HG03558 (cell line): ENCODE data around the gene ACADVL.

Source experiments
- ATAC-seq: cut with Tn5 transposase; IDR thresholded peaks from one replicate; pipeline ENCODE4 v1.9.1; 2021; ENCODE audit warnings: moderate number of reproducible peaks; ENCODE audit not compliant: unreplicated experiment; ENCODE audit errors: extremely low read depth

The ACADVL gene

DNA sequence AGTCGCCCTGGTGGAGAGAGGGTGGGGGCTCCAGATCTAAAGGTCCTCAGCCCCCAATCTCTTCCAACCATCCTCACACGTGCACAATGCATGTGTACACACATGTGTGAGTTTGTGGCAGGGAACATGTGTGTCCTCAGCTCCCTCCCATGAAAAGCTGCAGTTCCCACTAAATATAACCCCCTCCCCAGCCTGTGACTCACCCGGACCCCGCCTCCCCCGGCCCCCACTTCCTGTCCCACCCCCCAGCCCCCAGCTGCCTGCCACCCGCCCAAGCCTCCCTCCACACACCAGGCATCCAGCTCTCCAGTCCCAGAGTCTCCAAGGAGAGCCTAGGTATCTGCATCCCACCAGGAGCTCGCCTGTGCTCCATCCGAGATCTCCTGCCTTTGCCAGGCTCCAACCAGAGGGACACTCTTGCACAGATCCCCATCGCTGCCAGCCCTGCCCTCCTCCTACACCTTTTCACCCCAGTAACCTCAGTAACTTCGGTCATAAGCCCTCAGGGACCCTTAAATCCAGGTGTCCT is 4.0 kb upstream of the ACADVL start:
- no peak for ATAC-seq

DNA sequence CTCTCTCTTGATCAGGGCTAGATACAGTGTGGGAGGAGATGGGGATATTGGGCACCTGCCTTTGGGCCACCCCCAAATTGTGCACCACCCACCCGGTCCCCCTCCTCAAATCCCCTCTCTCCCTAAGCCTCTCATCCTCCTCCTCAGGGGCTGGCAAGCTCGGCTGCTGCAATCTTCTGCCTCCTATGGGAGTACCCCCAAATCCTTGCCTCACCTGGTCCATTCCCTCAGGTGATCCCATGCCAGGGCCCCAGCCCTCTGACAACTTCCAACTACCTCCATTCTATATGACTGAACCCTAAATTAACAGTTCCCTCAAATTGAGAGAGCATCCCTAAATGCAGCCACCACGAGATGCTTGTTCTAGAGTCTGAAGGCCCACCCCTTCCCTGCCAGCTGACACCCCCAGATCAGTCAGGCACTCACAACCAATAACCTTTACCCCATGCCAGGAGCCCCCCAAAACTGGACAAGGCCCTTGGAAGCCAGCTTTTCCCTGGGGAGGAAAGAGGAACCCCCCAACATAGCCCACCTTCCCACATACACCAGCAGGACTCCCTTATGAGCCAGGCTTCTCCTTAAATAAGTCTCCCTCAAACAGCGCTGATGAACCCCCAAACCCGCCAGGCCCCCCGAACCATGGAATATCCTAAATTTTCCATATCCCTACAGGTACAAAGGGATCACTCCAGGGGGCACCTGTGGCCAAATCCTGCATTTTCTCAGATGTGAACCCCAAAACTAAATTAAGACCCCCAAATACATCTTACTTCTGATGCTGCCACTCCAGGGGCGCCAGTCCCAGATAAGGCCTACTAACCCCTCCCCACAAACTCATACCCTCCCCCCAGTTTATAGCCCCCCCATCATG is 3.3 kb upstream of the ACADVL start:
- no peak for ATAC-seq

DNA sequence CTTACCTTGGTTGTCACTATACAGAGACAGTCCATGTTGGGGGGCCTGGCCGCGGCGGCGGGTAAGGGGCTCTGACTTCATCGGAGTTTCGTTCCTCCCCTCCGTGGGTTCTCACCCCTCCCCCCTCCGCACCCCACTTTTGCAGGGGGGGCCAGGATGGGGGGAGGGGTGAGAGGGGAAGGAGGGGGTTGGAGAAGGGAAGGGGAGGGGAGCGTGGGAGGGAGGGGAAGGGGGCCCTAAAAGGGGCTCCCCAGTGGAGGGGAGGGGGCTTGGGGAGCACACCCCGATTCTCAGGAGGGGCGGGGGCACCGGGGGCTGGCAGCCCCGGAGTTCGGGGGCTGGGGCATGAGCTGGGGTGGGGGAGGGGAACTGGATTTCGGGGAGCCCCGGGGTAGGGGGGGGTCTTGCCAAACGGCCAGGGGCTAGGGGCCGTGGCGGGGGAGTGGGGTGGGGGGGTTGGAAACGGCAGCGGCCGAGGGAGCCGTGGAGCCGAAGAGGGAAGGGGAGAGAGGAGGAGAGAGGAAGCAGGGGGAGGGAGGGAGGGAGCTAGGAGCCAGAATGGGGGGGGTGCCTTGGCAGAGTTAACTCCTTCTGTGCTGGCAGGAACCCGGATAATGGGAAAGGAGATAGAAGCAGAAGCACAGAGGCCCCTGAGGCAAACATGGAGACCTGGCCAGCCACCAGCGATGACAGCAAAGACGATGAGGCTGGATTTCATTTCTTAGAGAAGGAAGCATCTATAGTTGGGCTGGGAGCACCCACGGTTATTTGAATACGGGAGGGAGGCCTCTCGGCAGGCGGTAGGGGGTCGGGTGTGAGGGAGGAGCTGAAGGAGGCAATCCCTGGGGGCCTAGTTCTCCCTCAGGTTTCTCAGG is 2.4 kb upstream of the ACADVL start:
- no peak for ATAC-seq

DNA sequence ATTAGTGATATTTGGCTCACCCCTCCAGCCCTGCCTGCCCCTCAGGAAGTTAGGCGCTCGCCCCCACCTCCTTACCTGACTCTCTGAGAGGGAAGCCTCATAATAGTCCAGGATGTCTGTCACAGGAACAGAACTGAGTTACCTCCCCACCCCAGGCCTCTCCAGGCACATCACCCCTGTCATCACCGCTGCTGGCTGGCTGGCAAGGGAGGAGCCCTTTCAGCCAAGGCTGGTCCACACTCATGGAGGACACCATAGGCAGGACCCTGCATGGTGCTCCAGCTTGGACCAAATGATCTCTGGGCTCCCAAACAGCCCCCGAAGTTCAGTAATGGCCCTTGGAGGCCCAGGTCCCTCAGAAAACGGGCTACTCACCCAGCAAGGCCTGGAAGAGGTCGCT is 1.6 kb upstream of the ACADVL start:
- ATAC-seq, result no peak

DNA sequence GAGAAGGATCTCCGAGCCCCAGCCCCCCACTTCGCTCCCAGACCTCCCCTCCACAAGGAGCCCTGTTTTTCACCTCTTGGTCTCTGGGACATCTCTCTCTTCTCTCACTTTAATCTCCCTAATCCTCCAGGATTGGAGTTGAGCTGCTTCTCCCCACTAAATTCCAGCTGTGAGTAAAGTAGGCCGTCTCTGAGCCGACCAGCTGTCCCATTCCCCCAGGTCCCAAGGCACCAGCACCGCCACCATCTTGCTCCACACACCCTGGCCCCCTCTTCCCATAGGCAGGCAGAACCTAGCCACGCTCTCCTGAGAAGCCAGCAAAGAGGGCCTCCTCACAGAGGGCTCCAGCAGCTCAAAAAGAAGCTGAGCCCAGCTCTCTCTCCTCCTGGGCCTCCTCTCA is 980 bp upstream of the ACADVL start:
- ATAC-seq, result no peak

DNA sequence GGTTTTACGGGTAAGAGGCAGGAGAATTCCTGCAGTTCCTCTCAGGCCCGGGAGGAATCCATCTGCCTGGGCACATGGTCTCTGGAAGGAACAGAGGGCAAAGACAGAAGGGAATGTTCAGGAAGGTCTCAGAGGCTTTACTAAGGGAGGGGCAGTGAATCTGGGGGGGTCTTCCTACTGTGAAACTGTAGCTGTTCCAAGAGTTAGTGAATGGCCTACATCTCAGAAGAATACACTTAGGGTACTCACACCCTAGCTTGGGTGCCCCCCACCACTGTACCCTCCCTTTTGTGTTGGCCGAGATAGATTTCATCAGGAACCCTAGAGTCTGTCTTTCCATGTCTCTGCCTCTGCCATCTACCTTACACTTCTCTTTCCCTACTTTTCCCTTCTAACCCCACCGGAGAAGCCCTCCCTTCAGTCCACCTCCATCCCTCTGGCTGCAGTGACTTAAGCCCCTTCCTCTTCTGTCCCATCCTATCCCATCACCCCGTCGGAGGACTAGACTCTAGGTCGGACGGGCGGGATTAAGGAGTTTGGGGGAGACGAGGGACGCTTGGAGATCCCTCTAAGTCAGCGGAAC is 418 bp upstream of the ACADVL start:
- ATAC-seq, result no peak

DNA sequence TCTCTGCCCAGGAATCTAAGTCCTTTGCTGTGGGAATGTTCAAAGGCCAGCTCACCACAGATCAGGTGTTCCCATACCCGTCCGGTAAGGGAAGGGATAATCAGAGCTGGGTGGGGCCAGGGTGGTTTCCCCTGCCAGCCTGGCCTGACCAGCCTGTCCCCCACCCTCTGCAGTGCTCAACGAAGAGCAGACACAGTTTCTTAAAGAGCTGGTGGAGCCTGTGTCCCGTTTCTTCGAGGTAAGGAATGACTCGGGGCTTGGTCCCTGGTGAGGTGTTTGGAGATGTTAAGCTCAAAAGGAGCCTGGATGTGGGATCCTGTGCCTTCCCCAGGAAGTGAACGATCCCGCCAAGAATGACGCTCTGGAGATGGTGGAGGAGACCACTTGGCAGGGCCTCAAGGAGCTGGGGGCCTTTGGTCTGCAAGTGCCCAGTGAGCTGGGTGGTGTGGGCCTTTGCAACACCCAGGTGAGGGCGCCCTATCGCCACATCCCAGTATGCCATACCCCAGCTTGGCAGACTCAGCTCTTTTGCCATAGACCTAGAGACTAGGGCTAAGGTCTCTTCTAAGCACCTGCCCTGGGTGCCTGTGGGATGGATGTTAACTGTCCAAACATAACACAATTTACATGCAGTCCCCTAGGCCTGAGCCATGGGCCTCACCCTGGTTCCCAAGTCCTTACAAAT is 997 bp downstream of the ACADVL start:
- no peak for ATAC-seq

DNA sequence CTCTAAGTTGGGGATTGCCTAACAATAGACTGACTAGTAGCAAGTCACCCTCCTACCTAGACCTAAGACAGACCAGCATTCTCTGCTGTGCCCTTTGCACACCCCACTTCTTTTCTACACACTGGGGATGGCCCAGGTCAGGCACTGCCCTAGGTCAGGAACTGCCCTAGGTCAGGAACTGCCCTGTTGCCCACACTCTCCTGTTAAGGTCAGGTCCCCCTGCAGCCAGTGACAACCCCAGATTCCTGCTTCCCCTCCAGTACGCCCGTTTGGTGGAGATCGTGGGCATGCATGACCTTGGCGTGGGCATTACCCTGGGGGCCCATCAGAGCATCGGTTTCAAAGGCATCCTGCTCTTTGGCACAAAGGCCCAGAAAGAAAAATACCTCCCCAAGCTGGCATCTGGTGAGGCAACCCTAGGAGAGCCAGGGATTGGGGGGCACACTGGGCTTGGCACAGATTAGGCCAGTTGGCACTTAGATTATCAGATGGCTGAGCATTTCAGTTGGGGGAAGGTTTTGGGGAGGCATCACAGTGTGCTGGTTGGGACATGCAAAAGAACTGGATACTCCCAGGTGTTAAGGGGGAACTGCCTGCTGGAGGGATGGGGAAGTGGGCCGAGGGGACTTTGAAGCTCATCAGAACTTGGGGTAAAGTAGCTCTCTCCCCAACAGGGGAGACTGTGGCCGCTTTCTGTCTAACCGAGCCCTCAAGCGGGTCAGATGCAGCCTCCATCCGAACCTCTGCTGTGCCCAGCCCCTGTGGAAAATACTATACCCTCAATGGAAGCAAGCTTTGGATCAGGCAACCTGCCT is 1.7 kb downstream of the ACADVL start:
- no peak for ATAC-seq

DNA sequence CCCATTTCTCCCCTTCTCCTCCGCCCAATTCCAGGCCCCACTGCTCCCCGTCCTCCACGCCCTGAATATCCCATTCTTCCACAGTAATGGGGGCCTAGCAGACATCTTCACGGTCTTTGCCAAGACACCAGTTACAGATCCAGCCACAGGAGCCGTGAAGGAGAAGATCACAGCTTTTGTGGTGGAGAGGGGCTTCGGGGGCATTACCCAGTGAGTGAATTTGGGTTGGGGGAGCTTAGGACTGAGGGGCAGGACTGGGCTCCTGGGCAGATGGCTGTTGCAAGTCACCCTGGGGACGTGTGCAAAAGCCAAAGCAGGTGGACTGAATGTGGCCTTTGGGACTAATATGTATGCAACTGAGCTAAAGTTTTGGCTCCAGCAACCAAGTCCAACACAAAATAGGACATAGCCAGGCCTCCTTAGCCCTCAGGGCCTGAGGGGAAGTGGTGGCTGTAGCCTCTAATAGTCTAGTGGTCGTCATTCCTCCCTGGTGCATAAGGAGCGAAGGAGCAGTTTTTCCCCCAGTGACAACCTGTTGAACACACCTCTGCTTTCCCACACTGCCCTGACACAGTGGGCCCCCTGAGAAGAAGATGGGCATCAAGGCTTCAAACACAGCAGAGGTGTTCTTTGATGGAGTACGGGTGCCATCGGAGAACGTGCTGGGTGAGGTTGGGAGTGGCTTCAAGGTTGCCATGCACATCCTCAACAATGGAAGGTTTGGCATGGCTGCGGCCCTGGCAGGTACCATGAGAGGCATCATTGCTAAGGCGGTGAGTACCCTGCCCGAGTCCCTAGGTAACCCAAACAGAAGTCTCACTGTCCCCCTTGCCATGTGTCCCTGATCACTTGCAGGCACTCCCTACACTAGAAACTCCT is 2.6 kb downstream of the ACADVL start:
- no peak for ATAC-seq

DNA sequence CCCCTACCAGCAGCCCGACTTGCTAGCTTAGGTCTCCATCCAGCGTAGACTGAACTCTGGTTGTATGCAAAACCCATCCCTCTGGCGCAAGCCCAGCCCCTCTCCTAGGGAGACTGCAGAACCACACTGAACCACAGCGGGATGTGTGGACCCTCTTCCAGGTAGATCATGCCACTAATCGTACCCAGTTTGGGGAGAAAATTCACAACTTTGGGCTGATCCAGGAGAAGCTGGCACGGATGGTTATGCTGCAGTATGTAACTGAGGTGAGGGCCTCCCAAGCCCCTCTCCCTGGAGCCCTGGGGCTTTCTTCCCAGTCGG is 3.2 kb downstream of the ACADVL start:
- no peak for ATAC-seq

DNA sequence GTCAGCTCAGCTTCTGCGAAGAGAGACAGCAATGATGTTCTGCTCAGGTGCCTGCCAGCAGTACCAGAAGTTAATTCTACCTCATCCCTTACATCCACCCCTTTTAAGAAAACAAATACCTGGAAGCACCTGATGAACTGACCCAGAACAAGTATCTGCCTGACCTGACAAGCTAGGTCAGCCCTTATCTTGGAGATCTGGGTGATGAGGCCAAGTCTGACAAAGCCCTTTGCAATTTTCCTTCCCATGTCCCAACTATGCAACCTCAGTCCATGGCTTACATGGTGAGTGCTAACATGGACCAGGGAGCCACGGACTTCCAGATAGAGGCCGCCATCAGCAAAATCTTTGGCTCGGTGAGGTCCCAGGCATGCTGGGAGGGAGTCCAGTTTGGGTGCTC is 3.6 kb downstream of the ACADVL start:
- ATAC-seq, result no peak

DNA sequence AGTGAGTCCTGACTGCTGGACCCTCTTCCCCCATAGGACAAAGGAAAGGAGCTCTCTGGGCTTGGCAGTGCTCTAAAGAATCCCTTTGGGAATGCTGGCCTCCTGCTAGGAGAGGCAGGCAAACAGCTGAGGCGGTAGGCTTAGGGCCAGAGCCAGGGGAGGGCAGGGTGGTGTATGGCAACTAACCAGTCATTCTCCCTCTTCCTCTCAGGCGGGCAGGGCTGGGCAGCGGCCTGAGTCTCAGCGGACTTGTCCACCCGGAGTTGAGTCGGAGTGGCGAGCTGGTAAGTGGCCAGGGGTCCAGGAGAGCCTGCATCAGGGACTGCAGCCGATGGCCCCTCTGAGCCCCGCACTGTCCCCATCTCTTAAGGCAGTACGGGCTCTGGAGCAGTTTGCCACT is 4.4 kb downstream of the ACADVL start:
- no peak for ATAC-seq

DNA sequence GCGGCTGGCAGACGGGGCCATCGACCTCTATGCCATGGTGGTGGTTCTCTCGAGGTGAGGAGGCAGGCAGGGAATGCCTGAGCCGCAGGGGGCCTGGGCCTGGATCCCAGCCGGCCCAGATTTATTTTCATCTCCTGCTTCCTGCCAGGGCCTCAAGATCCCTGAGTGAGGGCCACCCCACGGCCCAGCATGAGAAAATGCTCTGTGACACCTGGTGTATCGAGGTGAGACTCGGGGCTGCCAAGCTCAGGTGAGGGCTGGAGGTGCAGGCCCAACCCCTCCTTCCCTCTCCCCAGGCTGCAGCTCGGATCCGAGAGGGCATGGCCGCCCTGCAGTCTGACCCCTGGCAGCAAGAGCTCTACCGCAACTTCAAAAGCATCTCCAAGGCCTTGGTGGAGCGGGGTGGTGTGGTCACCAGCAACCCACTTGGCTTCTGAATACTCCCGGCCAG is 4.9 kb downstream of the ACADVL start:
- ATAC-seq, result no peak

DNA sequence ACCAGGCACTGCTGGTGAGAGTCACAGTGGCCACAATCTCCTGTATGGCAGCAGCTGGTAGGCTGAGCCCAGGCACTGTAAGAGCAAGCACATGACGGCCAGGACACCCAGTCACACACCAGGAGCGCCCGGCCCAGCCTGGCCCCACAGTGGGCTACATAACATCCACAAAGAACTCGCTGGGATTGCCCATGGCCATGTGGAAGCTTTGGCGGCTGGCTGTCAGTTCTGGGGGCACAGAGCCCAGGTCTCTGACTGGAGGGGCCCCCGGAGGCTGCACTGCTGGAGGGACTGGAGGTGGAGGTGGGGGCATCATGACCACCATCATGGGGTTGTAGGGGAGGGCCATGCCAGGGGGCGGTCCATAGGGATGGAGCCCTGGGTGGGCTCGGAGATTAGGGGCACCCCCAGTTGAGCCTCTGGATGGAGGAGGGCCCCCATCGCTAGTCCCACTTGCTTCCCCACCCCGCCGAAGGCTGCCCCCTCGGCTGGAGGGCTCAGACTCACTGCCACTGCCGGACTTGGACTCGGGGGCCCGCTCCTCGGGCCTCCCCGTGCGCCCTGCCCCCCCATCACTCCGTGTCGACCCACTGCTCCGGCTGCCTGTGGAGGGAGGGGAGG is 6.1 kb downstream of the ACADVL start:
- no peak for ATAC-seq

DNA sequence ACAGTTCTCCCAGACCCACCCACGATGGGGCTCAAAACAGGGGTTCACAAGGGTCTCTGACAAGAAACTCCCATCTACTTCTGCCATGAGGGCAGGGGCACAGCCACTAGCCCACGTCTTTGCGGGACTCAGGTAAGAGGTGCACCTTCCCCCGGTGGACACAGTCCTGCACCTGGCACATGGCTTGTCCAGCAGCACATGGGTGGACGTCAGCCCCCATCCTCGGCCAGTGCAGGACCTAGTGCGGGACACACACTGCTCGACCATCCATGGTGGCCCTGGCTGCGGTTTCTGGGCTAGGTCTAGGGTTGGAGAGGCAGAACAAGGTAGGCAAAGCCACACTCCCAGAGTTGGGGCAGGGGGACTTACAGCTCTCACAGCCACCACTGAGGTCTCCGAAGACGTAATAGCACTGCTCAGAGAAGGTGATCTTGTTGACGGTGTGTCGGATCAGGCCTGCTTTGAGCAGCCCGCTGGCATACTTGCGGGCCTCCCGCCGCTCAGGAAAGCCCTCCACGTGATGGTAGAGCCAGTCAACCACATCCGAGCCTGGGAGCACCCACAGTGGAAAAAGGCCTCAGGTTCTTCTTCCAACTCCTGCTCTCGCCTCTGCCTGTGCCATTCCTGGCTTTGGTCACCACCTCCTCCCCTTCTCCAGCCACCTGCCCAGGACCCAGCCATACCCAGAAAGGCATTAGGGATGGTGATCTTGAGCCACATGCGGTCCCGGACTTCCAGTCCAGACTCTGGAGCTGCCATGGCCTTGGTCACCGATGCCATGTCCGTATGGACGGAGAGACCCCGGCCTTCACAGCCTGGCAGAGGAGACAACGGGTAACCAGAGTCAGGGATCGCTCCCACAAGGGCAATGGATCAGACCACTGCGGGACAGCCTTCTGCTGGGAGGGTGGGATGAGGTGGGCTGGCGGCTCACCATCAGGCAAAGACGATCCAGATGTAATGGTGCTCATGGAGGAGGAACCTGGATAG is 7.3 kb downstream of the ACADVL start:
- ATAC-seq, result no peak

DNA sequence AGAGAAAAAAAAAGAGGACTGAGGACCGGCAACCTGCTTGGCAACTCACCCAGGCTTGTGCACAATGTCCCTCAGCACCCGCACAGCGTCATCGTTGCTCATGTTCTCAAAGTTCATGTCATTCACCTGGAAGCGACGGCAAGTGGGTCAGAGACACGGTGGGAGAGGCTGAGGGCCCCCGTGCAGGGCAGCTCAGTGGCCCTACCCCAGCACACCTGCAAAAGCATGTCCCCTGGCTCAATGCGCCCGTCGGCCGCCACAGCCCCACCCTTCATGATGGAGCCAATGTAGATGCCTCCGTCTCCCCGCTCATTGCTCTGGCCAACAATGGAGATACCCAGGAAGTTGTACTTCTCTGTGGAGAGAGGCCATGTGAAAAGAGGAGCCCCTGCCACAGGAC is 9.2 kb downstream of the ACADVL start:
- no peak for ATAC-seq

DNA sequence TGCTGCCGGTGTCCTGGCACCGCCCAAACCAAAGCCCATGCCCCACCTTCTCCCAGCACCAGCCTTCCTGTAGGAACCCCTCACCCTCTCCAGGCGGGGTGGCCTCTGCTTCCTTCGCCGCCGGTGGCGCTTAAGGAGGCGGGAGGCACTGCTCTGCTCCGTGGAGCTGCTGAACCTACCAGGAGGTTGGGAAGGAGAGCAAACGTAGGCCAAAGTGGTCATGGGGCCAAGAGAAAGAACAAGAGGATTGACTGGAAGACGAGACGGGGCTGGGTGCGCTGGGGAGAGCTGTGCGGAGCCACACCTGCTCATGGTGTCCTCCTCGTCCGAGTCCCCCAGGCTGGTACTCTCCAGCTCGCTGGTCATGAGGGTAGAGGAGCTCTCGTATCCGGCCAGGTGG is 9.8 kb downstream of the ACADVL start:
- no peak for ATAC-seq
